SK-N-SH treated with all-trans-retinoic acid at 6 μM for 48 hours (cell line): Measurements from ENCODE around the gene CREB3L2.

Experiments used
- ARNTL ChIP-seq: fragments of 450-650 bp; formaldehyde crosslinking; IDR thresholded peaks from 2 replicates; pipeline ENCODE4 v1.5.0; 2020; ENCODE audit warnings: low read depth, mild to moderate bottlenecking, moderate library complexity, borderline replicate concordance
- RARB ChIP-seq: fragments of 250-450 bp; sonication (Bioruptor Pico); IDR thresholded peaks from 2 replicates; pipeline ENCODE4 v1.8.0; 2021; ENCODE audit warnings: mild to moderate bottlenecking, moderate library complexity
- SNAI2 ChIP-seq: fragments of 250-450 bp; sonication (Bioruptor Pico); IDR thresholded peaks from 2 replicates; pipeline ENCODE4 v1.5.0; 2020; ENCODE audit warnings: mild to moderate bottlenecking, moderate library complexity
- TOX ChIP-seq: fragments of 250-450 bp; sonication (Bioruptor Pico); IDR thresholded peaks from 2 replicates; pipeline ENCODE4 v1.8.0; 2021; ENCODE audit warnings: mild to moderate bottlenecking, moderate library complexity, borderline replicate concordance
- ZC3H10 ChIP-seq: fragments of 250-450 bp; sonication (Bioruptor Pico); IDR thresholded peaks from 2 replicates; pipeline ENCODE4 v1.5.1; 2021; ENCODE audit warnings: mild to moderate bottlenecking, moderate library complexity
- ZNF70 ChIP-seq: fragments of 450-650 bp; formaldehyde crosslinking; IDR thresholded peaks from 2 replicates; pipeline ENCODE4 v1.5.0; 2020; ENCODE audit warnings: mild to moderate bottlenecking, moderate library complexity
- TF ChIP-seq, protein P1 (sequence below): fragments of 250-450 bp; sonication (Bioruptor Pico); IDR thresholded peaks from 2 replicates; pipeline ENCODE4 v1.5.1; 2021; ENCODE audit warnings: mild to moderate bottlenecking, moderate library complexity
- TF ChIP-seq, protein P2 (sequence below): fragments of 250-450 bp; sonication (Bioruptor Pico); IDR thresholded peaks from 2 replicates; pipeline ENCODE4 v1.8.0; 2021; ENCODE audit warnings: low read depth, mild to moderate bottlenecking, moderate library complexity, borderline replicate concordance
- TF ChIP-seq, protein P3 (sequence below): fragments of 250-450 bp; sonication (Bioruptor Pico); IDR thresholded peaks from 2 replicates; pipeline ENCODE4 v1.5.1; 2020; ENCODE audit warnings: low read depth, mild to moderate bottlenecking, moderate library complexity
- TF ChIP-seq, protein P4 (sequence below): fragments of 250-450 bp; sonication (Bioruptor Pico); IDR thresholded peaks from 2 replicates; pipeline ENCODE4 v1.8.0; 2020; ENCODE audit warnings: mild to moderate bottlenecking, moderate library complexity, borderline replicate concordance
- TF ChIP-seq, protein P5 (sequence below): fragments of 250-450 bp; sonication (Bioruptor Pico); IDR thresholded peaks from 2 replicates; pipeline ENCODE4 v1.5.0; 2020; ENCODE audit warnings: mild to moderate bottlenecking, moderate library complexity

DNA sequence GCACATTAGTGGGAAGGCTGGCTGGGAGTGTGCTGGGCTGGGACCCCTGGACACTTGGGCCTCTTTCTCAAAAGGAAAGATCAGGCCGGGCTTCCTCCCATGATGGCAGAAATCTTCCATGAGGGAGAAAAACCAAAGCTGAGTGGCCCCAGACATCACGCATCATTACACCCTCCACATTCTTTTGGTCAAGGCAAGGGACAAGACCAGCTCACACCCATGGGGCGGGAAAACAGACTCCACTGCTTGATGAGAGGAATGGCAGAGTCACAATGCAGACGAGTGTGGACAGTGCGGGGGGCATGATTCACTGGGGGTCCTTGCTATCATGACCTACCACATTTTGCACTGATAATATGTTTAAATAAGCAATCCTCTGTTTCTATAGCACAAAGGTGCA lies 73.3 kb downstream of the CREB3L2 start:
- TF ChIP-seq RARB (no peak), ZNF70 (CRISPR knock-in tag) (no peak), ZC3H10 (CRISPR knock-in tag) (no peak), ARNTL (CRISPR knock-in tag) (no peak), SNAI2 (CRISPR knock-in tag) (no peak), TOX (CRISPR knock-in tag) (no peak)
- TF ChIP-seq, protein P1, sequence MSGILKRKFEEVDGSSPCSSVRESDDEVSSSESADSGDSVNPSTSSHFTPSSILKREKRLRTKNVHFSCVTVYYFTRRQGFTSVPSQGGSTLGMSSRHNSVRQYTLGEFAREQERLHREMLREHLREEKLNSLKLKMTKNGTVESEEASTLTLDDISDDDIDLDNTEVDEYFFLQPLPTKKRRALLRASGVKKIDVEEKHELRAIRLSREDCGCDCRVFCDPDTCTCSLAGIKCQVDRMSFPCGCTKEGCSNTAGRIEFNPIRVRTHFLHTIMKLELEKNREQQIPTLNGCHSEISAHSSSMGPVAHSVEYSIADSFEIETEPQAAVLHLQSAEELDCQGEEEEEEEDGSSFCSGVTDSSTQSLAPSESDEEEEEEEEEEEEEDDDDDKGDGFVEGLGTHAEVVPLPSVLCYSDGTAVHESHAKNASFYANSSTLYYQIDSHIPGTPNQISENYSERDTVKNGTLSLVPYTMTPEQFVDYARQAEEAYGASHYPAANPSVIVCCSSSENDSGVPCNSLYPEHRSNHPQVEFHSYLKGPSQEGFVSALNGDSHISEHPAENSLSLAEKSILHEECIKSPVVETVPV (CRISPR knock-in tag): no peak
- TF ChIP-seq, protein P2, sequence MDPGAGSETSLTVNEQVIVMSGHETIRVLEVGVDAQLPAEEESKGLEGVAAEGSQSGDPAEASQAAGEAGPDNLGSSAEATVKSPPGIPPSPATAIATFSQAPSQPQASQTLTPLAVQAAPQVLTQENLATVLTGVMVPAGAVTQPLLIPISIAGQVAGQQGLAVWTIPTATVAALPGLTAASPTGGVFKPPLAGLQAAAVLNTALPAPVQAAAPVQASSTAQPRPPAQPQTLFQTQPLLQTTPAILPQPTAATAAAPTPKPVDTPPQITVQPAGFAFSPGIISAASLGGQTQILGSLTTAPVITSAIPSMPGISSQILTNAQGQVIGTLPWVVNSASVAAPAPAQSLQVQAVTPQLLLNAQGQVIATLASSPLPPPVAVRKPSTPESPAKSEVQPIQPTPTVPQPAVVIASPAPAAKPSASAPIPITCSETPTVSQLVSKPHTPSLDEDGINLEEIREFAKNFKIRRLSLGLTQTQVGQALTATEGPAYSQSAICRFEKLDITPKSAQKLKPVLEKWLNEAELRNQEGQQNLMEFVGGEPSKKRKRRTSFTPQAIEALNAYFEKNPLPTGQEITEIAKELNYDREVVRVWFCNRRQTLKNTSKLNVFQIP (CRISPR knock-in tag): no peak
- TF ChIP-seq, protein P3, sequence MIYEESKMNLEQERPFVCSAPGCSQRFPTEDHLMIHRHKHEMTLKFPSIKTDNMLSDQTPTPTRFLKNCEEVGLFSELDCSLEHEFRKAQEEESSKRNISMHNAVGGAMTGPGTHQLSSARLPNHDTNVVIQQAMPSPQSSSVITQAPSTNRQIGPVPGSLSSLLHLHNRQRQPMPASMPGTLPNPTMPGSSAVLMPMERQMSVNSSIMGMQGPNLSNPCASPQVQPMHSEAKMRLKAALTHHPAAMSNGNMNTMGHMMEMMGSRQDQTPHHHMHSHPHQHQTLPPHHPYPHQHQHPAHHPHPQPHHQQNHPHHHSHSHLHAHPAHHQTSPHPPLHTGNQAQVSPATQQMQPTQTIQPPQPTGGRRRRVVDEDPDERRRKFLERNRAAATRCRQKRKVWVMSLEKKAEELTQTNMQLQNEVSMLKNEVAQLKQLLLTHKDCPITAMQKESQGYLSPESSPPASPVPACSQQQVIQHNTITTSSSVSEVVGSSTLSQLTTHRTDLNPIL (CRISPR knock-in tag): no peak
- TF ChIP-seq, protein P4, sequence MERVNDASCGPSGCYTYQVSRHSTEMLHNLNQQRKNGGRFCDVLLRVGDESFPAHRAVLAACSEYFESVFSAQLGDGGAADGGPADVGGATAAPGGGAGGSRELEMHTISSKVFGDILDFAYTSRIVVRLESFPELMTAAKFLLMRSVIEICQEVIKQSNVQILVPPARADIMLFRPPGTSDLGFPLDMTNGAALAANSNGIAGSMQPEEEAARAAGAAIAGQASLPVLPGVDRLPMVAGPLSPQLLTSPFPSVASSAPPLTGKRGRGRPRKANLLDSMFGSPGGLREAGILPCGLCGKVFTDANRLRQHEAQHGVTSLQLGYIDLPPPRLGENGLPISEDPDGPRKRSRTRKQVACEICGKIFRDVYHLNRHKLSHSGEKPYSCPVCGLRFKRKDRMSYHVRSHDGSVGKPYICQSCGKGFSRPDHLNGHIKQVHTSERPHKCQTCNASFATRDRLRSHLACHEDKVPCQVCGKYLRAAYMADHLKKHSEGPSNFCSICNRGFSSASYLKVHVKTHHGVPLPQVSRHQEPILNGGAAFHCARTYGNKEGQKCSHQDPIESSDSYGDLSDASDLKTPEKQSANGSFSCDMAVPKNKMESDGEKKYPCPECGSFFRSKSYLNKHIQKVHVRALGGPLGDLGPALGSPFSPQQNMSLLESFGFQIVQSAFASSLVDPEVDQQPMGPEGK (CRISPR knock-in tag): no peak
- TF ChIP-seq, protein P5, sequence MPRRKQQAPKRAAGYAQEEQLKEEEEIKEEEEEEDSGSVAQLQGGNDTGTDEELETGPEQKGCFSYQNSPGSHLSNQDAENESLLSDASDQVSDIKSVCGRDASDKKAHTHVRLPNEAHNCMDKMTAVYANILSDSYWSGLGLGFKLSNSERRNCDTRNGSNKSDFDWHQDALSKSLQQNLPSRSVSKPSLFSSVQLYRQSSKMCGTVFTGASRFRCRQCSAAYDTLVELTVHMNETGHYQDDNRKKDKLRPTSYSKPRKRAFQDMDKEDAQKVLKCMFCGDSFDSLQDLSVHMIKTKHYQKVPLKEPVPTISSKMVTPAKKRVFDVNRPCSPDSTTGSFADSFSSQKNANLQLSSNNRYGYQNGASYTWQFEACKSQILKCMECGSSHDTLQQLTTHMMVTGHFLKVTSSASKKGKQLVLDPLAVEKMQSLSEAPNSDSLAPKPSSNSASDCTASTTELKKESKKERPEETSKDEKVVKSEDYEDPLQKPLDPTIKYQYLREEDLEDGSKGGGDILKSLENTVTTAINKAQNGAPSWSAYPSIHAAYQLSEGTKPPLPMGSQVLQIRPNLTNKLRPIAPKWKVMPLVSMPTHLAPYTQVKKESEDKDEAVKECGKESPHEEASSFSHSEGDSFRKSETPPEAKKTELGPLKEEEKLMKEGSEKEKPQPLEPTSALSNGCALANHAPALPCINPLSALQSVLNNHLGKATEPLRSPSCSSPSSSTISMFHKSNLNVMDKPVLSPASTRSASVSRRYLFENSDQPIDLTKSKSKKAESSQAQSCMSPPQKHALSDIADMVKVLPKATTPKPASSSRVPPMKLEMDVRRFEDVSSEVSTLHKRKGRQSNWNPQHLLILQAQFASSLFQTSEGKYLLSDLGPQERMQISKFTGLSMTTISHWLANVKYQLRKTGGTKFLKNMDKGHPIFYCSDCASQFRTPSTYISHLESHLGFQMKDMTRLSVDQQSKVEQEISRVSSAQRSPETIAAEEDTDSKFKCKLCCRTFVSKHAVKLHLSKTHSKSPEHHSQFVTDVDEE (CRISPR knock-in tag): no peak
